GM18909 (cell line): ENCODE results near the gene PNMA1.

Experiments
- ATAC-seq: cut with Tn5 transposase; IDR thresholded peaks from one replicate; pipeline ENCODE4 v1.9.1; 2021; ENCODE audit warnings: mild to moderate bottlenecking; ENCODE audit not compliant: unreplicated experiment, poor library complexity

PNMA1 gene, protein sequence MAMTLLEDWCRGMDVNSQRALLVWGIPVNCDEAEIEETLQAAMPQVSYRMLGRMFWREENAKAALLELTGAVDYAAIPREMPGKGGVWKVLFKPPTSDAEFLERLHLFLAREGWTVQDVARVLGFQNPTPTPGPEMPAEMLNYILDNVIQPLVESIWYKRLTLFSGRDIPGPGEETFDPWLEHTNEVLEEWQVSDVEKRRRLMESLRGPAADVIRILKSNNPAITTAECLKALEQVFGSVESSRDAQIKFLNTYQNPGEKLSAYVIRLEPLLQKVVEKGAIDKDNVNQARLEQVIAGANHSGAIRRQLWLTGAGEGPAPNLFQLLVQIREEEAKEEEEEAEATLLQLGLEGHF

DNA sequence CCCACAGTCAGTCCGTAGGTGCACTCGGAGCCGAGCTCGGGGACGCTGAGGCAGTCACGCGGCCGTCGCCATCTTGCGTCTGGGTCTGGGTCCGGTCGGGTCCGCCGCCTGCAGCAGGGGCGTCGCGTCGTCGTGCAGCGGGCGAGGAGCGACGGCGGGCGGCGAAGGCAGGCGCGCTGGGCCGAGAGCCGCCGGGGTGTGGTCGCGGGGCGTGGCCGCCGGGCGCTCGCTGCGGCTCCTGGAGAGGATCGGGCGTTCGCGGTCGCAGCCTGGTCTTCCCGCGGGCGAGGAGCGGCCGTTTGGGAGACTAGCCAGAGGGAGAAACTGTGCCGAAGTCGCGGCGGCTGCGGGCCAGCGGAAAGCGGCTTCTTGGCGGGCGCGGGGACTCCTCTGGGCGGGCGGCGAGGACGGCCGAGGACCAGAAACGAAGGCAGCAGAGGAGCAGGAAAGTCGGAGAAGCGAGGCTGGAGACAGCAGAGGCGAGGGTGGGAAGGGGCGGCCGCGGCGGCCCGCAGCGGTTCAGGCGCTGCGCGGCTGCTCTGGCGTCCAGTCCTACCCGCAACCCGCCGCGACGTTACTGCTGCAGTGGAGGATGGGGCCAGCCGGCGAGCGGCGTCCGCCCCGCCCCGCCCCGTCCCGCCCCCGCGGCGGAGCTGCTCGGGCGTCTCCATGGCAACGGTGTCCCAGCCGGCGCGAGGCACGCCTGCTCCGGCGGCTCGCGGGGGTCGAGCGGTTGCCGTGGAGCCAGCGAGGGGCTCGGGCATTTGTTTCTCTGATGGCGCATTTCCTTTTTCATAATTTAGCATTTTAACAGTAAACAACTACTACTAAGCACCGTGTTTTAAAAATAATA, at the start of gene PNMA1:
Gene PNMA1 (minus strand): TSS at position 582 of the 853 bp plus-strand sequence. CDS start 745 bp downstream, outside the sequence.
- ATAC-seq = peak; percentile 70

DNA sequence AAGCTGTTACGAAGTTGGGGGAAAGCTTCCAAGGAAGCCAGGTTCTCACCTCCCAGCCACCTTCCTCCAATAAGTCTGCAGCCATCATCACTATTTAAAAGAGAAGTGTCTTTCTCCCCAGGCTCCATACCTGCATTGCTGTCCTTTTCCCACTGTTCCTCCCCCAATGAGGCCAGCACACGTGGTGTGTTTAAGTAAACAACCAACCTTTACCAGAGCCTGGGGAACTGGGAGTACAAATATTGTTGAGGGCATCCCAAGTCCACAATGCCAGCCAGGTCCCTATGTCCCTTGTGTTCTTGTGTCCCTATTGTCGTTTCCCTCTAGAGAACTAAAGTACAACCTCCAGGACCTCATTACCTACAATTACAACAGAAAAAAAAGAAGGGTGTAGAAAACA, 49.2 kb upstream of the PNMA1 start:
- no peak for ATAC-seq

DNA sequence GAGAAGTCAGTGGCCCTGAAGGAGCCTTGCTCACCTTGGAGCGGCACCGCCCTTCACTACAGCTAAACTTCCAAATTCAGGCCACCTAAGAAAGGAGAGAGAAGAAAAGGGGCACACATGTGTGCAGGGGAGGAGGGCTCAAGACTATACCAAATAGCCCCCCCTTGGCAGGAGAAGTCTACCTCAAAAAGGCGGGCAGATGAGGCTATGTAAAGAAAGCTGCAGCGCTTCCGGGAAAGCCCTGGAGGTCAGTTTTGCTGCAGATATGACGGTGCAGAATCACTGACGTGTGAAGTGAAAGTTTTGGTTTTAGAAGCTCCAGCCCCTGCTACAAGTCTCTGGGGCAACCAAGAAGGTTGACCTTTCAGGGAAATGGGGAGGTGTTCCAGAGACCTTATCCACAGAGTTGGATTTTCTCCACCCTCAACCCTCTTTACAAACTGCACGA, 48.2 kb upstream of the PNMA1 start:
- ATAC-seq = peak; percentile 31

DNA sequence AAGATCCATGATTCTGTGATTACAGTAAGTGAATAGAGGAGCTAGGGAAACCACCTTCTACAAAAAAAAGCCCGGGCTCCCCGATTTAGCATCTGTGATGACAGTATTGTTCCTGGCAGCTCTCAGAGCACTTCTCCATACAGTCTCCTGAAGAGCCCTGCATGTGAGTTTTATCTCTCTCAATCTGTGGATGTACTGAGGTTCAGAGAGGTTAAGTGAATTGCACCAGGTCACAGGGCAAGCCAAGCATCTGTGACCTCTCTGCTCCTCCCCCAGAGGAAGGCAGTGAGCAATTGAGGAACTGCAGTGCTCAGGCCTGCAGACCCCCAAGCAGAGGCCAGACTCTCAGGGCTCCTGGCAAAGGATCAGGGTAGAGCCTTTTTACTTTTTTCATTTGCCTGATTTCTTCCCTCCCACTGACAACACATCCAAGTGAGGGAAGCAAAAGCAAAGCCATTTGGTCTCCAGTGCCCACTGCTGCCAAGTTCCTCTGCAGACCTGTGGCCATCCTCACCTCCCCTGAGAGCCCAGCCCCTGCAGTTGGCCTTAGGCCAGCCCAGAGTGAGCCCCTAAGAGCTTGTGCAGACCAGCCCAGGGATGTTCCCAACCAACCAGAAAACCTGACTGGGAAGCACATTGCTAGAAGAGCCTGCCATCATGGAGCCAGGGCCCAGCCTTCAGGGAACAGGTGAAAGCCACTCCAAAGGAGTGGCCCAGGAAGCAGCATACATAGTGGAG, 47.6 kb upstream of the PNMA1 start:
- ATAC-seq = no peak

DNA sequence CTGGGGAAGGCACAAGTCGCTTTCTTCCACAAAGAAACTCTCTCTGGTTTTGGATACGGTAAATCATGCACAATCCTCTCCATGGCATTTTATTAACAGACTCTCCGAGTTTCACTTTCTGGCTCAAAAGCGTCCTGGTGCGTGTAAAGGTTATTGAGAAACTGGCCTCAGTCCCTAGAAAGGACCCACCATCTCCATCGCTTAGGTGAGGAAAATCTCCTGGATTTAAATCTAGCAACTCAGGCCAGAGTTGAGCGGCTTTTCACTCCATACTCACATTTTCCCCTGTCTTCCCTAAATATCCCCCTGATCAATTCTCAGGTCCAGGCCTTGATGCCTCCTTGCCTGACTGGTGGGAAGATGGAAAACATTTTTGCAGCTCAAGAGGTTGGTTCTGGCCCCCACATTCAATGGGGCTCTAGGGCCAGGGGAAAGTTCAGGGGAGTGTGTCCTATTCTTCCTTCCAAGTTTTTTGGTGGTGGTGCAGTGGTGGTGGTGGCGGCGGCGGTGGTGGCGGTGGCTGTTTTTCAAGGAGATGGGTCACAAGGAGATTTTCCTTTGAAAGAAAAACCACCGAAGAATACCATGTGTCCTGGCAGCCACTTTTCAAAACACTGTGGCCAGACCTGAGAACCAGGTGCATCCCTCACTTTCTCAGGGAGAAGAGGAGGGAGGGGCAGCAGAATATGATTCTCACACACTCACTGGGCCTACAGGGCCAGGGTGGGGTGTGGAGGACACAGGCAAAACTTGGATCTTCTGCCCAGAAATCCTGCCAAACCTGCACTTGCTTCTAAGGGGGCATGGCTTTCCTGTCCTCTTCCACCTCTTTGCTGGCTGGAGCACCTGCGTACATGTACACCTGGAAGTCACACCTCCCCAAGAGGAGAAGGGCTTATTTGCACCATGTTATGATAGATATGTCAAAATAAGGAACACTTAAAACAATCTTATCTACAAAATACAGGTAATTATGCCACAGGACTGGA, 46.7 kb upstream of the PNMA1 start:
- ATAC-seq = no peak

DNA sequence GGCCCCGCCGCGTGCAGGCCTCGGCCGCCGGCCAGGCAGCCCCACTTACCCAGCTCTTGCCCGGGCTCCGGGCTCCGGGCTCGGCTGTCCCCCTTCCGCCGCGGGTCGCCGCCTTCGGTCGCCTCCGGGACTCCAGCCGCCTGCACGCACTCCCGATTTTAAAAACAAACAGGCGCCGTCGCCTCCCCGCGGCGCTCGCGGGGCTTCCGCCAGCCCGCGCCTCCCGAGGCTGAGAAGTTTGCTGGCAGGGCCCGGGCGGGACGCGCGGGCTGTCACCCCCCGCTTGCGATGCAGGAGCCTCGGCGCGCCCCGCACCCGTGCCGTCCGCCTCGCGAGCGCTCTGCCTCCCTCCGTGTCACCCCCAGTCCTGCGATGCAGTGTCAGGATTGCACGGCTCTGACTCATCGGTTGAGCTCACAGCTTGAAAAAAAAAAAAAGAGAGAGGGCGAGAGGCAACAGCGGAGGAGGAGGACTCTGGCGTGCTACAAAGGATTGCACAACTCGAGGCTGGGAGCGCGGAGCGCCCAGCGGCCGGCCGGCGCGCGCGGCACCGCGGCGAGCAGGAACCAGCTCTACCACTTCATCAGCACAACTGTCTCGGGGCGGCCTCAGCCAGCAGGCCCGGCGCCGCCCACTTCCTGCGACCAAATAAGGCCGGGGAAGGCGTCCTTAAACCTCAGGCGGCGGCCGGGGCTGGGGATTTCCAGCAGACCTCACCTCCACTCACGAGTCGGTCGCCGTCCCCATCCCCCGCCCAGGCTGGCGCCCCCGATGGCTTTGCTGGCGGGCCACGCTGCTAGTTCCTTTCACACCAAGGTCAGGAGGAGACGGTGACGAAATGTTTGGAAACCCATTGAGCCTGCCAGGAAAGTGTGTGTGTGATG, 45.8 kb upstream of the PNMA1 start:
- peak; percentile 61 for ATAC-seq

DNA sequence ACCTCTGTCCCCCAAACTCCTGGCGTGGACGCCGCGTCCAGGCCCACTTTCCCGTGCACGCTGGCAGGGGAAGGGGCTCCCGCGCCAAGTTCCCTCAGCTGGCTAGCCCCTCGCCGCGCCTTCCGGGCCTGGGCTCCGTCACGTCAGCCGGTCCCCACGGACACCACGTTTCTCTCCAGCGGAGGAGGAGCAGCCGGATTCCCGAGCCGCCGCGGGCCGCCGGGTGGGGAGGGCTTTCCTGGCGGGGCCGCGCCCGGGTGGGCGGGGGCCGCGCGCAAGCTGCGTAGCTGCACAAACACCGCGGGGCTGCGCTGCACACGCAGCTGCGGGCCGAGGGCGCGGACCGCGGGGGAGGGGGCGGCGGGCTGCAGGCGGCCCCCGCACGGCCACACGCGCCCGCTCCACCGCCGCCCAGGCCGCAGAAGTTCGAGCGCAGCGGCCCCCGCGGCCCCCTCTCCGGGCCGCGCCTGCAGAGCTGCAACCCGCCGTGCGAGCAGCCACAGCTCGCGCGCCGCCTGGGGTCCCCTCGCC, 45.1 kb upstream of the PNMA1 start:
- ATAC-seq = no peak

DNA sequence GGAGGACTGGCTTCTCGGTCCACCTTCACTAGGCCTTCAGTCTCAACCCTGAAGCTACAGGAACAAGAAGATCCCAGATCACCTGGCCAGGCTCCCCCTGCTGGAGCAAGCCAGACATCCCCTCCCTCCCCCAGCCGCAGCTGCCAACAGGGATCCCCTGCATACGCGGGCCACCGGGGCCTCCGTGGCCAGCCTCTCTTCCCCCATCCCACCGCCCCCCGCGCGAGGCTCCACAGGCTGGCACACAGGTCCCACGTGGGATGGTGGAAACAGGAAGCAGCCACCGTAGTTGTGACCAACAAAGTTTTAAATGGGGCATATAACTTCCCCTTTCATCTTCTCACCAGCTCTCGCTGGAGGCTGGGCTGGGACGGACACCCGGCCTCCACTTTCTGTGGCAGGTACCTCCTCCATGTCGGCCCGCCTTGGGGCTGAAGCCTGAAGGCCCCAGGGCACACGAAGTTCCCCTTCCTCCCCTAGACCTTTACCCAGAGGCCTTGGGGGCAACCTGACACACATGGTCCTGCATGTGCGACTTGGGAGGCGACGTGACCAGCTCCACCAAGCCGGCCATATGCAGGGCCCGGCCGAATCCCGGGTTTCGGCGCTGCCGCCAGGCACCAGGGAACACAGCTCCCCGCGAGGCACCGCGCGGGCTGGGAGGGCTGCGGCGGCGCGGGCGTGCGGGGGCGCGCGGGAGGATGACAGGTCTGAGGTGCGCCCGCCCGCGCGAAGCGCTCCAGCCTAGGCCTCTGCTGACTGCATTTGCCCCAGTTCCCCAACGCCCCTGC, 44.4 kb upstream of the PNMA1 start:
- ATAC-seq = no peak

DNA sequence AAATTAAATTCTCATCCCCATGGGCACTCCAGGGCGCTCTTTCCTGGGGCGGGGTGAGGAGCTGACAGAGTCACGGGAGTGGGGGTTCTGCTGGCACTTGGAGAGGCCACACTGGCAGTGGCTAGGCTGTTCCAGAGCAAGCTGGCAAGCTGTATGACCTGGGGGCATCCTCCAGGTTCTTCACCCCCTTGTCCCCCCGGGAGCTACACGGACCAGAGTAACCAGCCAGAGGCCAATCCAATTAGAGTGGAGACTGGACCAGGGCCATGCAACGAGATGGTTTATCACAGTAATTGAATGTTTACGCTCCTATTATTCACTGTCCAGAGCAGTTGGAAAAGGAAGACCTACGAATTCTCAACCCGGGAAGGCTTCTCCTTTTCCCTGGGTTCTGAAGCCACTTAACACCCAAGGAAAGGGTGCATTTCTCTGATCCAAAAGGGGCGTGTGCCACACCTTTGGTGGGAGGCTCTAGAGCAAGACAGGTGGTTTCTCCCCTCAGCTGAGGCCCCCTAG, 43.8 kb upstream of the PNMA1 start:
- no peak for ATAC-seq

DNA sequence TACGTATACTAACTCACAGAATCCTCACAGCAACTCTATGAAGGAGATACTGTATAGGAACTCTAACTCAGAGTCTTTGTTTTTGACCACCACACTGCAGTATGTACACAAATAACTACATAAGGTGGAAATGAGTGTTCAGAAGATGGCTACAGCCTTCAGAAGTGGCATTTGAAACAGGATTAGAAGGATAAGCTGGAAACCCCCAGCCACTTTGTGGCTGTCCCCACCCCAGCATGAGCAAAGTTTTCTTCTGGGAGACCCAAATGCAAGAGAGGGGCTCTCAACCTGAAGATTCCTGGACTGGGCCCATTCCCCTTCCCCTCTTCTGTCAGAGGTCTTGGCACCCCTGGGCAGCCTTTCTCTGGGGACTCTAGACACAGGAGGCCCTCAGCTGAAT, 43.2 kb upstream of the PNMA1 start:
- ATAC-seq = no peak

DNA sequence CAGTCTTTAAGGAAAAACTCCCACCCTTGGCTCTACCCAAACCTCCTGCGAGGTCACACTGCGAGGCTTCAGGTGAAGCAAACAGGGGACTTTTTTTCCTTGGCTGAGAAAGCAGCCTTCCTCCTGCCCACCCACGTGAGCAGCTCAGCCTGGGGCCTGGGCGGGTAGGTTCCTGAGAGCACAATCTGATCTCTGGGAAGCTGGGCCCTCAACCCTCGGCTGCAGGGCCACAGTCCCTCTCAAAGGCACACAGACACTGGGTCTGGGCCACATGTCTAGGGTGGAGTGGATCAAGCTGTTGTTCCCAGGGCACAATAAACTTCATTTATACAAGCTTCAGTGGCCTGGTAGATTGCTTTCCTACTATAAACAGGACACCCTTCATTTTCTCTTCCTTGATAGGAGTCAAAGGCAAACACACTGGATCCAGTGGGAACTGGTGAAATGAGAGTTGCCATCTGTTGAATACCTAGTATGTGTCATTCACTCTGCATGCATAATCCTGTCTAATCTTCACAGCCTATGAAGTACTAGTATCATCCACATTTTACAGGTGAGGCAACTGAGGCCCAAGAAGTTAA, 41.3 kb upstream of the PNMA1 start:
- ATAC-seq = no peak

DNA sequence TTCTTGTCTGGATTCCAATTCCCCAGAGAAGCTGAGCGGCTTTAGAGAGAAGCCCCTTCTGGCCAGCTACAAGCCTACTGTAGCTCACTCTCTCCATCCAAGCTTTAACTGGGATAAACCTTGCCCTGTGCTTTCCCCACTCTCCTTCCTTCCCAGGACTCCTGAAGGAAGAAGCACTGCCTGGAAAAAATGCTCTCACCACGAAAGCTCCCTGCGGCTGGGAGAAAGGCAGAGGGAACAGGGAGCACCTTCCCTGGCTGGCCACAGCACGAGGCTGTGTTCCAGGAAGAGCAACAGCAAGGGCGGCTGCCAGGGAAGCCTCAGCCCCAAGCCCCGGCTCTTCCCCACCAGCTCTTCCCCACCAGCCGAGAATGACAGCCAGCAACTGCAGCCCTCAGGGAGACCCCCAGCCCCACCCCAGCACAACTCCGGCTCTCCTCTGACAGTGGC, 40.8 kb upstream of the PNMA1 start:
- ATAC-seq = no peak

DNA sequence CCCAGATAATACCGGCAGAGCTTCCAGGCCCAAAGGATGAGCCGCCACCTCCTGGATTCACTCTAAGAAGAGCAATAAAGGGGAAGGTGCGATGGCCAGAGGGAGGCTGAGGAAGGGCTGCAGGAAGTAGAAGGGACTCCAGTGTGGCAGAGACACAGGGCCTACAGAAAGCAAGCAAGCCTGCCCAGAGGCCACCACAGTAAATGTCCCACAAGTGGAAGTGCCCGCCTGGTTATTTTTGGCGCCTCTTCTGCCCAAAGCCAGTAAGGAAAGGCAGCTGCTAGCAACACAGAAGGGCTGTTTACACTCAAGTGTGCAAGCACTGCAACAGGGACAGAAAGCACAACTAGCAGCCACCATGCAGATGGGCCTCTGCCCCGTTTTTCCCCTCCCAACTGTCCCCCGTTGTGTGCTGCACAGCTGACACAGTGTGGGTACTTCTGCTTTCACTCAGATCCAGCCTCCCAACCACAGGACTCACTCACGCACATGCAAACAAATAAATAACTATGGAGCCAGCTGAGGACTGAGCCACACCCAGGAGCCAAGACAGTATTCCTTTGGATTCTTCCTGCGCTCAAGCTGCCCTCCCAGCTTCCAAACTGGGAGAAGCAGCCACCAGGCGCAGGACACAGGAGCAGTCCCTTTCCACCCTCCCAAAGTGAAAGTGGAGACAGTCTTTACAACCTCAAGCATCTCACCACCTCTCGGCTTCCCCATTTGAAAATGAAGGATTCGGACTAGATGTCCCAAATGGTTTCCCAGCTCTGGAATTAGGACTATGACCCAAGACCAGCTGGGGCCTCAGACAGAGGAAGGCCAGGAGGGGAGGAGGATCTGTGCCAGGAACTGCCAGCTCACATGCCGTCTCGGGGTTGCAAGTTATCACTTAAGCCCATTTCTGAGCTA, 40.0 kb upstream of the PNMA1 start:
- ATAC-seq = peak; percentile 46

DNA sequence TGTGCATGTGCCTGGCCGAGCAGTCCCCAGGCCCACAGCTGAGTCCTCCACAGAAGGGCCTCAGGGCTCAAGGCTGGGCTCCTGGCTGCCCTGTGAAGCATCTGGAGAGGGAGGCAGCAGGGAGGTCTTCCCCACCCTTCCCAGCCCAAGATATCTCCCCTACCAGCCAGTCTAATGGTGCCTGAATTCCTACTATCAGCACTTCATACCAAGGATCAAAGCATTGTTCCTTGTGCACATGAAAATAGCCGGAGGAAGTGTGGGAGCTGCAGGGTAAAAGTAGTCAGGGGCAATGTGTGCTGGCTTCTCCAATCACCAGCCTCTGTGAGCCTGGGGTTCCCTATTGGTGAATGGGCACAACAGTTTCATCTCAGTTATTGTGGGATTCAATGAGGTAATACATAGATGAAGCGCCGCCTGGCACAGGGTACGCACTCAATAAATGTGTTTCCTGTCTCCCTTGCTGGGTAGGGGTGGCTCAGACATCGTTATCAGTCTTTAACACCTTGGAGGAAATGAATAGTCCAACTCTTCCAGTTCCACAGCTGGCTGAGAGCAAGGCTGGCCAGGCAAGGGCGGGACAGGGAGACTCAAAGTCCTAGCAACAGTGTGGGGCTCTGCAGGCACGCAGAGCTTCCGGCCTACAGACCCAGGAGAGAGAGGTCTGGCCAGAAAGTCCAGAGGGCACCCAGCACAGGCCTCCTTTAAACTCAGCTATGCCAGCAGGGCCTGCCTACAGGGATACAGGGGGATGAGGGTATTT, 39.1 kb upstream of the PNMA1 start:
- no peak for ATAC-seq

DNA sequence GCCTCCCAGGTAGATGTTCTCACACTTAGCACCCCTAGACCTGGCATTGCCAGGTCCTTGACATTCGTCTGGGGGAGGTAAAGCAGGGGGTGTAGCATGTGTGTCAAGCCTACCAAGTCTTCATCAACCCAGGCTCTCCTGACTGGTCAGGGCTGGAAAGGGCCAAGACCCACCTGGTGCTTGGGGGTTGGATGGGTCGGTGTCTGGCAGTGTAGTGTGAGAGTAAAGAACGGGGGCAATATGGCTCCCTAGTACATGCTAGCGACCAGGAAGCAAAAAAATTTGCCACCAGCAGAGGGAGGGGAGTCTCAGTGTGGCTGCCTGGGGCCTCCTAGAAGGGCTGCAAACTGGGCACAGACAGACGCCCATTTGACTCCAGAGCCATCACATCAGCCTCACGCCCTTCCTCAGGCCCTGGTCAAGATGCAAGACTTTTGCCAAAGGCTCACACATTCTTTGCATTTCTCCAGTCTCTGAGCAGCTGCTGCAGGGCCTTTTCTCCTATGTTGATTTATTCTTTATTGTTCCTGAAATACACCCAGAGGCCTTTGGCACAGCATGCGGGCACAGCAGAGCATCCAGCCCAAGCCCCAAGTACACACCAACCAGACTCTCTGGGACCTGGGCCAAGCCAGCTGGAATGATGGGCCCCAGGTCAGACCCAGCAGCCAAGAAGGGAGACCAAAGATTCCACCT, 38.3 kb upstream of the PNMA1 start:
- no peak for ATAC-seq
